ENCODE measurements around the gene CD200R1L.
"Not testable (repeated sequence)": the region's sequence is repeated elsewhere in the genome, so short reads cannot be mapped to it uniquely, and the experiment has no call there.

The CD200R1L gene, protein sequence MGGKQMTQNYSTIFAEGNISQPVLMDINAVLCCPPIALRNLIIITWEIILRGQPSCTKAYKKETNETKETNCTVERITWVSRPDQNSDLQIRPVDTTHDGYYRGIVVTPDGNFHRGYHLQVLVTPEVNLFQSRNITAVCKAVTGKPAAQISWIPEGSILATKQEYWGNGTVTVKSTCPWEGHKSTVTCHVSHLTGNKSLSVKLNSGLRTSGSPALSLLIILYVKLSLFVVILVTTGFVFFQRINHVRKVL

DNA sequence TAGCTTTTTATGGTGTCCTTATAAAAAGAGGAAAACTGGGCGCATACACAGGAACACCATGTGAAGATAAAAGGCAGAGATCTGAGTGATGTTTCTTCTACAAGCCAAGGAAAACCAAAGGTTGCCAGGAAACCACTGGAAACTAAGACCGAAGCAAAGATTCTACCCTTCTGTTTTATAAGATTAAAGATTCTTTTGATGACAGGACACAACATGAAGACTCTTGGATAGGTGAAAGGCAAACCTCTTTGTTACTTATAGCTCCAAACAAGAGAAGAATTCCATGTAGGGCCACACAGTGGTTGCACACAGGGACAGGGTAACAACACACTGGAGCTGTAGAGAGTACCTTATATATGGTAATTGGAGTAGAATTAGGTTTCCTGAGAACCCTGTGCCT lies at the start of gene CD200R1L:
Gene CD200R1L, minus strand, starts transcription at position 101 of the 400 bp plus-strand sequence. CDS start 17,497 bp downstream, outside the sequence.
- no peak for DNase-seq

DNA sequence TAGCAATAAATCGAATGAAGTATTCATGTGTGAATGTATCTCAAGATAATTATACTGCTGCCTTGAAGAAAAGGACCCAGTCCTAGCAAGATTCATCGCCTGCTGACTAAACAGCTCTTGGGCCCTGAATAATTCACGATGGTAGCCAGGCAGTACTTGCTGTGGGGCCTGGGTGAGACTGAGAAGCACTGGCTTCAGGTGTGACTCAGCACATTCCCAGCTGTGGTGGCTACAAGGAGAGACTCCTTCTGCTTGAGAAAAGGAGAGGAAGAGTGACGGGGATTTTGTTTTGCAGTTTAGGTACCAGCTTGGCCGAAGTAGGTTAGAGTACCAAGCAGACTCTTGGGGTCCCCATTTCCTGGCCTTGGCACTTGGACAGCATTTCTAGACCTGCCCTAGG lies 47.6 kb upstream of the CD200R1L start:
- DNase-seq: no peak

DNA sequence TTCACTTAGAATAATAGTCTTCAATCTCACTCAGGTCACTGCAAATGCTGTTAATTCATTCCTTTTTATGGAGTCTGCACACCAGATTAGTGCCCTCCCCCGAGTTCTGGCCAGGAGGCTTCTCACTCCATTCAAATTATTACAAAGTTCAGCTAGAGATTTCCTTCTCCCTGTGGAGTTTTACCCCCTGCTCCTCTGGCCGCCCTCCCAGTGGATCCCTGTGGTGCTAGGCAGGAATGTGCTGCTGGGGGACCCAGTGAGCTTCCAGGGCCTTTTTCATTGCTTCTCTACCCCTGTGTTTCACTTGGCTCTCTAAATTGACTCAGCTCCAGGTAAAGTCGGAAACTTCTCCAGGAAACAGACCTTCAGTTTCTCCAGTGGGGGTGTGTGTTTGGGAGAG lies 42.7 kb upstream of the CD200R1L start:
- no peak for DNase-seq

DNA sequence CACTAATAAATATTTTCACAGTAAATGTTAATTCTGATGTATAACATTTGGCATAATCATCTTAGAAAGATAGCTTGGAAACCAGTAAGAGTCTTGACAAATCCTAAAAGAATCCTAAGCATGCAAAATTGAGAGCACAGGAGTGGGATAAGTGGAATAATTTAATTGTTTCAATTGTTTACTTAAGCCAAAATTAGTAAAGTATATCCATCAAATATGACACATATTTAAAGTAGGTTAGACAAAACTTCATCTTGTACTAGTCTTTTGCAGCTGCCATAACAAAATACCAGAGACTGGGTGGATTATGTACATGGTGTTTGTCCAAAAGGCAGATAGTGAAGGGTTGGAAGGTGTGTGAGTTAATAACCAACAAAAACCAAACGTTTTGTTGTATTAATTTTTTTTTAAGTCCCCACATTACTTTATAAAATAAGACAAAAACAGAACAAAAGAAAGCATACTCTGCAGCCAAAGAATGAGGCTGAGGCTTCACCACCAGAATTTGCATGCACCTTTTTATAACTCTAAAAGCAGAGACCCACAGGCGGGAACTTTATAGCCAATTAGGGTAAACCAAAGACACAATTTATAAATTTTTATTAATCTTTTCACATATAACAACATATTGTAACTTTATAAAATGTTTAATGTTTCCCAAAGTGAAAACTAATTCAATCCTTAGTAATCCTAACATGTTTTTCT lies 41.9 kb upstream of the CD200R1L start:
- DNase-seq: no peak

DNA sequence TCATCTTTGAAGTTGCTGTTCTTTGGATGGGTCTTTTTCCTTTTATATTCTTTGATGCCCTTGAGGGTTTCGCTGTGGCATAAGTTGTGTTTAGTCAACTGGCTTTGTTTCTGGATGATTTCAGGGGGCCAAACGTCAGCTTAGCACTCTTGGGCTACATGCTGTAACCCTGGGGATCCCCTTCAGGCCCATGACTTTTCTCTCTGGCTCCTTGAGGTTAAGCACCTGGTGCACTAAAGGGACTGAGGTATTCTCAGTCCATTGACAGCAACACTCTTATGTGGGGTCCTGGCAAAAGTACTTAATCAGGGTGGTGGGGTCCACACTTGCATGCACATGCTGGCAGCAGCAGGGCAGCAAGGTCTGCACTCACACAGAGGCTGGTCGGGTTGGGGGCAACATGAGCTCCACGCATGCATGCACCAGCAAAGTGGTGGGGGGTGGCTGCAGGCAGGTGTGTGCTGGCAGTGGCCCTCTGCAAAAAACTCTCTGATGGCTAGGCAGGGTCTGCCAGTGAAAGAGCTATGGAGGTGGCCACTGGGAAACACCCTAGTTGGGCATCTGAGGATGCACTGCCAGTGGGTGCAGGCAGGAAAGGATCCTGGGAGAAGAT lies 38.1 kb upstream of the CD200R1L start:
- no peak for DNase-seq

DNA sequence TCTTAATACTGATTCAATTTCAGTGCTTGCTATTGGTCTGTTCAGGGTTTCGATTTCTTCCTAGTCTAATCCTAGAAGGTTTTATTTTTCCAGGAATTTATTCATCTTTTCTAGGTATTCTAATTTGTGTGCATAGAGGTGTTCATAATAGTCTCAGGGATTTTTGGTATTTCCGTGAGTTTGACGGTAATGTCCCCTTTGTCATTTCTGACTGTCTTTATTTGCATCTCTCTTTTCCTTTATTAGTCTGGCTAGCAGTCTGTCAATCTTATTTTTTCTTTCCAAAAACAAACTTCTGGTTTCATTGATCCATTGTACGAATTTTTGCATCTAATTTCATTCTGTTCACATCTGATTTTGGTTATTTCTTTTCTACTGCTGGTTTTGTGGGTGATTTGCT lies 35.2 kb upstream of the CD200R1L start:
- DNase-seq: no peak

DNA sequence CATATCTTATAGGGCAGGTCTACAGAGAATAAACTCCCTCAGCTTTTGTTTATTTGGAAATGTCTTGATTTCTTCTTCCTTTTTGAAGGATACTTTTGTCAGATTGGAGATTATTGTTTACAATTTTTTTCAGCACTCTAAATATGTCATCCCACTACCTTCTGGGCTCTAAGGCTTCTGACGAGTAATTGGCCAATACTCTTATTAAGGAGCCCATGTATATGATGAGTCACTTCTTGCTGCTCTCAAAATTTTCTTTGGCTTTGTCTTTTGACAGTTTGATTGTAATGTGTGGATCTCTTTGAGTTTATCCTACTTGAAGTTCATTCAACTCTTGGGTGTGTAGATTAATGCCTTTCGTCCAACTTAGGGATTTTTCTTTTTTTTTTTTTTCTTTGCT lies 28.9 kb upstream of the CD200R1L start:
- DNase-seq: no peak

DNA sequence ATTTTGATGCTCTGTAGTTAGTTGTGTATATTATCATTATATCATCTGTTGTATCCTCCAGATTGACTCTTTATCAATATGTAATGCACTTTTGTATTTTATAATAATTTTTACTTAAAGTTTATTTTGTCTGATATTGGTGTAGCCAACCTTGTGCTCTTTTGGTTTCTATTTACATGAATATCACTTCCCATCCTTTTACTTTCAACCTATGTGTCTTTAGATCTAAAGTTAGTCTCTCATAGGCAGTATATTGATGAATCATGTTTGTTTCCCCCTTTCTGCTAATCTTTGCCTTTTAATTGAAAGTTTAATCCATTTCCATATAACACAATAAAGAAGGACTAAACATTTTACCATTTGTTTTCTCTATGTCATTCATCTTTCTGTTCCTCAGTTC lies 28.1 kb upstream of the CD200R1L start:
- no peak for DNase-seq

DNA sequence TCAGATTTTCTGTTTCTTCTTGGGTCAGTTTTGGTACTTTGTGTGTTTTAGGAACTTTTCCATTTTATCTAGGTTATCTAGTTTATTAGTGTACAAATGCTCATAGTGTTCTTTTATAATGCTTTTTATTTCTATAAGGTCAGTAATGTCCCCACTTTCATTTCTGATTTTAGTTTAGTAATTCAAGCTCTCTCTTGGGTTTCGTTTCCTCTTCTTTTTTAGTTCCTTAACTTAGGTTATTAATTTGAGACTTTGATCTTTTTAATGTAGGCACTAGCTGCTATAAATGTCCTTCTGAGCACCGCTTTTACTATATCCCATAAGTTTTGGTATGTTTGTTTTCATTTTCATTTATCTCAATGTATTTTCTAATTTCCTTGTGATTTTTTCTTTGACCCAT lies 27.0 kb upstream of the CD200R1L start:
- DNase-seq: no peak

DNA sequence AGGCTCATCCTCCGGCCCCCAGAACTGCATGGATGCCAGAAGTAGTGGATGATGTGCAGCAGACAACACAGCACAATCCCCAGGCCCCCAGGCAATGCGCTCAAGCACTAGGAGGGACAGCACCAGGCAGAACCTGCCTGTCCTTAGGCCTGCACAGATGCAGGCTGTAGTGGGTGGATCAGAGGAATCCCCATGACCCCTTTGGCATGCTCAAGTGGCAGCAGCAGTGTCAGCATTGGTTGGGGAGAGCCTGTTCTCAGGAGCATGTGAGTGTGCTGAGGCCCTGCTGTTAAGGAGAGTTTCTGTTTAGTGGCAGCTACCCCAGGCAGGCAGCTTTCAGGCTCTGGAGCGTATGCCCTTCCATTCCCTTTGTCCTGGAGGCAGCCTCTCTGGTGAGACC lies 25.1 kb upstream of the CD200R1L start:
- no peak for DNase-seq

DNA sequence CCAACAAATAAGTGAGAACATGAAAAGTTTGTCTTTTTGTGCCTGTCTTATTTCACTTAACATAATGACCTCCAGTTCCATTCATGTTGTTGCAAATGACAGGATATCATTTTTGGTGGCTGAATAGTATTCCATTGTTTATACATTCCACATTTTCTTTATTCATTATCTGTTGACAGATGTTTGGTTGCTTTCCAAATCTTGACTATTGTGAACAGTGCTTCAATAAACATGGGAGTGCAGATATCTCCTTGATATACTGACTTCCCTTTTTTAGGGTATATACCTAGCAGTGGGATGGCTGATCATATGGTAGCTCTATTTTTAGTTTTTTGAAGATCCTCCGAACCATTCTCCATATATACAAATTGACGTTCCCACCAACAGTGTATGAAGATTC lies 19.1 kb upstream of the CD200R1L start:
- DNase-seq: no peak

DNA sequence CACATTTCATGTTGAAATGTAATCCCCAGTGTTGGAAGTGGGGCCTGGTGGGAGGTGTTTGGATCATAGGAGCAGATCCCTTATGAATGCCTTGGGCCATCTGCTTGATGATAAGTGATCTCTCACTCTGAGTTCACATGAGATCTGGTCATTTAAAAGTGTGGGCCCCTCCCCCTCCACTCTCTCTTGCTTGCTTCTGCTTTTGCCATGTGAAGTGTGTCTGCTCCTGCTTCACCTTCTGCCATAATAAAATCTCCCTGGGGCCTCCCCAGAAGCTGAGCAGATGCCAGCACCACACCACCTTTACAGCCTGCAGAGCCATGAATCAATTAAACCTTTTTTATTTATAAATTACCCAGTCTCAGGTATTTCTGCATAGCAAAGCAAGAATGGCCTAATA lies 14.2 kb upstream of the CD200R1L start:
- DNase-seq: no peak

DNA sequence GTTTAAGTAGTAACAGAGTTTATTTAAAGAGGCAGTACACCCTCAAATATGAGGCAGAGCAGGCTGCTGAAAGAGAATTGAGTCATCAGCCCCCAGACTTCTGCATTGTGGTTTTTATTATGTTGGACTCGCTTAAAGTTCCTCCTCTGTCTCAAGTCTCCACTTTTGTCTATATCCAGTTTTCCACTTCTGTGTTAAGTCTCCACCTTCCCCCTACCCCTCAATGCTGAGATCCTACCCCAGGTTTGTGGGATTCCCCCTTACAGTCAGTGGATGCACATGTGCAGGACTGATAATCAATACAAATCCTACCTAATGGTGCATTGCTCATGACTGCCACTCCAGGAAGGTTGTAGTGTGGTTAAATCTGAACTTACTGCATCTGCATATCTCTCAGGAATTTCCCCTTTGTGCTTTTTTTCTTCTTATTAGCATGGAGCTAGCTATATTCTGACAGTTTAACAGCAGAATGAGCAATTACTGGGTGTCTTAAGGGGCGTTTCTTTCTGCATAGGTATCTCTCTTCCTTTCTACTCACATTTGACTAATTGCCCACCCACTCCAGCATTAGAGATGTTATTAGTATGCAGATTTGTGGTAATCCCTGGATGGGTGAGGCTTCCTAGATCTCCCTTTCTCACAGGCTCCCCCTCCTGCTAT lies 11.9 kb upstream of the CD200R1L start:
- DNase-seq: peak; percentile 8

DNA sequence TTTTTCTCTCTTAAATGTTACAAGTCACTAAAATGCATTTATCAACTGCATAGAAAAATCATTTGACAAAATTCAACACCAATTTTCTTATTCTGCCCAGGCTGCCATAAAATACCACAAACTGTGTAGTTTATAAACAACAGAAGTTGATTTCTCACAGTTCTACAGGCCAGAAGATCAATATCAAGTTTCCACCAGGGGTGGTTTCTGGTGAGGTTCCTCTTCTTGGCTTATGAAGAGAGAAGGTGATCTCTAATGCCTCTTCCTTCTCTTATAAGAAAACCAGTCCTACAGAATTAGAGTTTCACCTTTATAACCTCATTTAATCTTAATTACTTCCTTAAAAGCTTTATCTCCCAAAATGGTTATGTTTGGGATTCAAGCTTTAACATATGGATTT lies 10.9 kb upstream of the CD200R1L start:
- DNase-seq: no peak

DNA sequence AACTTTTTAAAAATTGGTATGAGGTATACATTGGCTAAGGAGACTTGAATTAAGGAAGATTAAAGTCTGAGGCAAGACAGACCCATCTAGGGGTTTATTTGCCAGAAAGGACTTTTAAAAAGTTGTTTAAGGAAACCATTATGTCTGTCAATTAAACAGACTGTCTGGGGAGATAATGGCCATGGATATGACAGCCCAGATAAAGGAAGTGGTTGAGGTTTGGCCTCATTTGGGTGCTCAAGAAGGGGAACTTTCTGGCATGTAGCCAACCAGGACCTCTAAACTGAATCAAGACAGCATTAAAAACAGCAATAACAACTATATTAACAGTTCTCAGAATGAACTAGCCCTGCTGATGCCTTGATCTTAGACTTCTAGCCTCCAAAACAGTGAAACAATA lies 9.9 kb upstream of the CD200R1L start:
- peak; percentile 43 for DNase-seq

DNA sequence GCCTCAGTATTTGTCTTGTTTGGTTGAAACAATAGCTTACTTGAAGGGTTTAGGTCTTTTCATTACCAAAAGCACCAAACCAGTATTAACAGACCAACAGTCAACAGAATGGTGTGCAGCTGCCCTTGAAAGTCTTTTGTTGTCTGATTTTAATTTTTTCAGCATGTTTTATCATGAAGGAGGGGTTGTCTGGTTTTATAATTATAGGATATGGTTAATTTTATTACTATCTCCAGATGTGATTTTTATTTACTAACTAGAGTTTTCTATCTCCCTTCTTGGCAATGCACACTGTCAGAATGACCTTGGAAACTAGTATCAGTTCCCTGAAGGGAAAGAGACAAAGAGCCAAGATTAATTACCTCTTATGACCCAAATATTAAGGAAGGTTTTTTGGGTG lies 9.2 kb upstream of the CD200R1L start:
- no peak for DNase-seq

DNA sequence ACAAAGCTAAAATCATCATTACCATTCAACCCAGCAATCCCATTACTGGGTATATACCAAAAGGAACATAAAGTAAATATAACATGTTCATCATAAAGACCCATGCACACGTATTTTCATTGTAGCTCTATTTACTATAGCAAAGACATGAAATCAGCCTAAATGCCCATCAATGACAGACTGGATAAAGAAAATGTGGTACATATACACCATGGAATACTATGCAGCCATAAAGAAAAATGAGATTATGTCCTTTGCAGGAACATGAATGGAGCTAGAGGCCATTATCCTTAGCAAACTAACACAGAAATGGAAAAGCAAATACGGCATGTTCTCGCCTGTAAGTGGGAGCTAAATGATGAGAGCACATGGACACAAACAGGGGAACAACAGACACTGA lies 8.4 kb upstream of the CD200R1L start:
- not testable (repeated sequence) for DNase-seq

DNA sequence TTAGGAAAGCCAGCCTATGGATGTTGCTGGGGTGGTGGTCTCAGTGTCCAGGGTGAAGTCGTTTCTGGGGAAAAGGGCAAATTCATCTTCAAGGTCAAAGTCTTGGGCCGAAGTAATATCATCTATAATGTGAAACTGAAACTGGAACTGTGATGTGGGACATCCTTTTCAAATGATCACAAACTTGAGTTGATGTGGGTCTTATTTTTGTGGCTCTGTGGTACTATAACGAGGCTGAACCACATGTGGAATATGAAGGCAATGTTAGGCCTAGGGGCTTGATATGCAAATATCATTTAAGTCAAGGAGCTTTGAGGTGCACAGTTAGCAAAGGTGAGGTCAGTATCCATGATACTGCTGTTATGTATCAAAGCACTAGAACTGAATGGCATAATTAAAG lies 1.5 kb upstream of the CD200R1L start:
- no peak for DNase-seq

DNA sequence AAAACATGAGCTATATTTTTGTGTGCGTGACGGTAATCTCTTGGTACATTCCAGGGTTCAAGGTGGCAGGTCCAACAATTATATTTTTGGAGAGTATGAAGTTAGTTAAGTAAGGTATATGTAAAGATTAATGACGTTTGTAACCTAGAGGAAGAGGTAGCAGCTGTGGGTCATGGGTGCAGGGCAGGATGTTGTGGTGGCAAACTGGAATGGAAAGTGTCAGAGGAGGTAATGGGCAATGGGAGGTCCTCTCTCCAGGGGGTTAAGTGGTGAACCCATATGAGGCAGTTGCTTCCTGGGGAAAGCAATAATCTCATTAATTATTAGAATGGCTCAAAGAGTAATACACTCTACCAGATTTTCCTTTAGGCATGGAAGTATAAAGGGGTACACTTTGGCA lies 1.0 kb upstream of the CD200R1L start:
- peak; percentile 20 for DNase-seq

DNA sequence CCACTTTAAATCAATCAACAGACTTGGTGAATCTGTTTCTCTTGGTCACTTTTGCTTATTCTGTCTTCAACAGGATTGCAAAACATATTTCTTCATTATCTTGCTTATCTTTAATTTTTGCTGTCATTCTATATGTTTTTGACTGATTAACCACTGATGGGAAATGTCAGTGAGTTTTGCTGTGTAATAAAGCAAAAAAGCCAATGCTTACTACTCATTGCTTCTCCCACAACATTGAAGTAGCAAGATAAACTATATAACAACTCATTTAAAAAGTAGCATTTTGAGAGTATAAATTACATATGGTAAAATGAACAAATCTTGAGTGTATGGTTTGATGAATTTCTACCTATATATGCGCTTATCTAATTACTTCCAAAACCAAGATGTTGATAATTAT lies 892 bp downstream of the CD200R1L start:
- DNase-seq: no peak

DNA sequence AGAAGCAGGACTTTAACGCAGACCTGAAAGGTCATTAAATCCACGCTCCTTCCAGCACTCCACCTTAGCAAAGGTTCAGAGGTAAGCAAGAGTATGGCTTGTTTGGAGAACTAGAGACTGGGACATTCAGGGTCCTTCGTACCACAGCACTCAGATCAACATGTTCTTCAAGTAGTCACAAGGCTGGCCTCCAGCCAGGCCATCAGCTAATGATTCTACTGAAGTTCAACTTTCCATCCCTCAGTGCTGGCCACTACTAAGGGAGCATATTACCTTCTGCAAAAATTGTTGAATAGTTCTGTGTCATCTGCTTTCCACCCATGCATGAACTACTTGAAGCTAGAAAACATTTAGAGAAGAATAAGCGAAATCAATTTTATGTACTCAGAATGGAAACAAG lies 17.6 kb downstream of the CD200R1L start:
- no peak for DNase-seq

DNA sequence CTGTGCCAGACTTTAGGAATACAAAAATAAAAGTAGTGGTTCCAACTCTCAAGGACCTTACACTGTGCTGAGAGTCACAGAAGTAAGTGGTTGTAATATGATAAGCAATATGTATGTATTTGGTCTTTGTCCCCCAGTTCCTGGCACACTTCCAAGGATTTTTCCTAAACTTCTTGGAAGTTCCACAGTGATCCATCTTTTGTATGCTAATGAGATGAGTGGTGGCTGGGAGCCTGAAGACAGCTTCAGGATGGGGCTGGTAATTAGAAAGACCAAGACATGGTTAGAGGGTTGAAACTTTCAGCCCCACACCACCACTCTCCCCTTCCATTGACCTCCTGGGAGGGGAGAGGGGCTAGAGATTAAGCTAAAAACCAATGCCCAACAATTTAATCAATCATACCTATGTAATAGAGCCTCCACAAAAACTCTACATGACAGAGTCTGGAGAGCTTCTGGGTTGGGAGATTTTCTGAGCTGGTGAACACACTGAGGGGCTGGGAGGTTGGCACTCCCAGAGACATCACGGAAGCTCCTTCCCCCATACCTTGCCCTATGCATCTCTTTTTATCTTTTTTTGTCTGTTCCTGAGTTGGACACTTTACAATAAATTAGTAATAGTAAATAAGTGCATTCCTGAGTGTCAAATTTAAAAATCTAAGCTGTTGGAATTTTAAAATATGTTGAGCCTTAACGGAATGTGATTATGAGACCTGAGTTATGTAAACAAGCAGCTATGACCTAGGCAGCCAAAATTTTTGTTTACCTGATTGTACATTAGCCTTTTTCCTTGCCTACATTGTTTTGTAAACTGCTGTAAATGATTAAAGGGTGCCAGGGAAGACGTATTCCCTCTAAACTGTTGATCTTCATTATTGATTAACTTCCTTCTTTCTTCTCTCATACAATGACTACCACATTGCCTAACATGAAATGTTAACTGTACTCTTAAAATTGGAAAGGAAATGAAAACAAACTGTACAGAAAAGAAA lies 24.3 kb downstream of the CD200R1L start:
- DNase-seq: no peak

DNA sequence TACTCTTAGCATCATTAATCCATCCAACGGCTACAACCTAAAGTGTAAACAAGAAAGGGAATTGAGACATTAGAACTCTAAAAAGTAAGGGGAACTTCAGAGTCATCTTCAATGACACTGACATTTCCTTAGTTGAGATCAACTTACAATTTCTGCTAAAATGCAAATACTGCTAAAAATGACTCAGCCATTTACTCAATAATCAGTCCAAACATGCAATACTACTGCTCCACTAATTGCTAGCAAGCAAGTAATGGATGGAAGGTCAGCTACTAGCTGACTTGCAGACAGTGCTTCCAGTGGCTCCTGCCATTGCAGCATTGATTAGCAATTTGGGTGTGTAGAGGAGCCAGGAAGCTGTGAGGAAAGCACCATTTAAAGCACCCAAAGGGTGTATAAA lies 28.4 kb downstream of the CD200R1L start:
- DNase-seq: no peak
